ENCODE measurements around the gene COG5.

DNA sequence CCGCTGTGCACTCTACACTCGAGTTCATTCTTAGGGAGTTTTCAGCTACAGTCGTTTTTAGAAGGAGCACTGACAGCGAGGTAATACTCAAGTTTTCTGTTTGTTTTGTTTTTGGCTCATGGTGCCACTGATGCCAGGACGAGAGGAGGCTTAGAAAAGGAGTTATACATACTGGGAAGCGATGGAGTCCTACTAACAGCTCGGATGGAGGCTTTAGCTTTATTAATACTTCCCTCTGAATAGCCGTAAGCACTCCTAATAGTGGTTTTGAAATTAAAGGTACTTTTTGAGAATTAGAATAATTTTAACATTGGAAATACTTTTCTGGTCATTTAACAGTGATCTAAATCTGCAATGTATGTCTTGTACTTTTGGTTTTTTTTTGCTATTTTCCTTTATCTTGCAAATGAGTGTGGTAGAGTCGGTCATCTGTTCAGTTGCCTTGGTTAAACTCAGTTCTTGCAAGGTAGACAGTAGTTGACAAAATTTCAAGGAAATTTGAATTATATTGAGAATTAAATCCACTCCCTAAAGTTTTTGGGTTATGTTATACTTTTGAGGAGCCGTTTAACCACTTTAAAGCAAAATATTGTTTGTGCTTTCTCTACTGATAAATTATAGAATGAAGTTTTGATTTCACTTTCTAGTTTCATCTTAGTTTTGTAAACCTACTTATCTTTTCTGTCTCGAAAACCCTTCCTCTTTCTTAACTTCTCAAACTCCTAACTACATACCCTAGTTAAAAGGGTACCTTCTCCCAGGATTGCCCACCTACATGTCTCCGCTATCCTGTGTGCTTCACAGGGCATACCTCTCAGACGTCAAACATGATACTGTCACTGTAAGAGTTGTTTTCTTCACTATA is 393.4 kb downstream of the COG5 start:
- TF ChIP-seq, protein P1, sequence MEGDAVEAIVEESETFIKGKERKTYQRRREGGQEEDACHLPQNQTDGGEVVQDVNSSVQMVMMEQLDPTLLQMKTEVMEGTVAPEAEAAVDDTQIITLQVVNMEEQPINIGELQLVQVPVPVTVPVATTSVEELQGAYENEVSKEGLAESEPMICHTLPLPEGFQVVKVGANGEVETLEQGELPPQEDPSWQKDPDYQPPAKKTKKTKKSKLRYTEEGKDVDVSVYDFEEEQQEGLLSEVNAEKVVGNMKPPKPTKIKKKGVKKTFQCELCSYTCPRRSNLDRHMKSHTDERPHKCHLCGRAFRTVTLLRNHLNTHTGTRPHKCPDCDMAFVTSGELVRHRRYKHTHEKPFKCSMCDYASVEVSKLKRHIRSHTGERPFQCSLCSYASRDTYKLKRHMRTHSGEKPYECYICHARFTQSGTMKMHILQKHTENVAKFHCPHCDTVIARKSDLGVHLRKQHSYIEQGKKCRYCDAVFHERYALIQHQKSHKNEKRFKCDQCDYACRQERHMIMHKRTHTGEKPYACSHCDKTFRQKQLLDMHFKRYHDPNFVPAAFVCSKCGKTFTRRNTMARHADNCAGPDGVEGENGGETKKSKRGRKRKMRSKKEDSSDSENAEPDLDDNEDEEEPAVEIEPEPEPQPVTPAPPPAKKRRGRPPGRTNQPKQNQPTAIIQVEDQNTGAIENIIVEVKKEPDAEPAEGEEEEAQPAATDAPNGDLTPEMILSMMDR (IDR thresholded peaks at IDR 0.05) = no peak
- no peak for TF ChIP-seq POLR2A (IDR thresholded peaks at IDR 0.05)
